ENCODE measurements around the gene ORM1. TPM values are rescaled to one million over a fixed set of nuclear protein-coding genes. Genes with fewer than 3 reads are reported as not detected.

Gene ORM1
- total RNA-seq, 1 experiment from 2014 or later: 4.4 TPM

DNA sequence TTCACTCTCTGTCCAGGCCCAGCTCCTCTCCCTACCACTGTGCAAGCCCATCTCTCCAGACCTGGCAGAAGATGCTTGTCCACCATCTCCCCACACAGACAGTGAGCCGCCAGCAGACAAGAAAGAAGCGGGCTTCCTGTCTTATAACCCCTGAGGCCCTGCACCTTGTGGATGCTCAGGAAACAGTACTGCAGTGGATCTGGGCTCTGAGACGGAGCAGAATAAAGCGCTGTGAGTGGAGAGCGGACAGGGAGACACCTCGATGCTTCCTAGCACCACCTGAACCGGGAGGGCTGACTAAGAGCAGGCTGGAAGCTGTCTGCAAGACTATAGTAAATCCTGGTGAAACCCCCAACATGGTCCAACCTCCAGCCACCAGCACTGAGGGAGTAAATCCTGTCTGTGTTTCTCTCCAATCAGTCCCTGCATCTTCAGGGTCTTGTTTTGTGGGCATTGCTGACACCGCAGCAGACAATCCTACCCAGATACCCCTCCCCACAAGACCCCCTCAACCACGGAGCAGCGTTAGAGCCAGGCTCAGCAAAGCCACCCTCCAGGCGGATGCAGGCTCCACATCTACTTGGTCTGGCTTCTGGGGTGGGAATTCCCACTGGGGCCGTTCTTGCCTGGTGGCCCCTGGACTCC, 25.5 kb downstream of the ORM1 start:
- peaks cover 14 to 20% of the 10 kb centered on the region in 2 experiments for H3K4me1 Mint-ChIP-seq
- no peaks in the 10 kb centered on the region for H3K79me2 ChIP-seq (ENCODE audit: insufficient read depth, low read length)
- no peak overlapping the region for H4K8ac ChIP-seq (replicated peaks; ENCODE audit: insufficient read length, low read depth, low read length)
- peak overlapping the region; percentile 48 for H4K91ac ChIP-seq (ENCODE audit: insufficient read length, low read depth, low read length)
- H3K23ac ChIP-seq (ENCODE audit: insufficient read length, low read depth, low read length): no peak overlapping the region
- H4K5ac ChIP-seq (ENCODE audit: insufficient read length, low read depth, low read length): no peak overlapping the region
- H3K23me2 ChIP-seq (ENCODE audit: insufficient read length, low read depth, low read length, poor library complexity, severe bottlenecking): no peaks in the 10 kb centered on the region
- peaks cover 42 to 79% (median 64%) of the 10 kb centered on the region in 3 experiments; a peak in 6 of 7 replicates for H3K36me3 Mint-ChIP-seq (ENCODE audit: insufficient read depth in 1 of 3, low read depth in 3 of 3)
- H3K27me3 ChIP-seq (ENCODE audit: insufficient read depth, low read length): no peaks in the 10 kb centered on the region
- no peaks in the 10 kb centered on the region for H4K20me1 ChIP-seq (ENCODE audit: control insufficient read depth, insufficient read depth, insufficient read length)
- H2BK15ac ChIP-seq (ENCODE audit: low read depth, low read length): no peak overlapping the region
- TF ChIP-seq, protein P1, sequence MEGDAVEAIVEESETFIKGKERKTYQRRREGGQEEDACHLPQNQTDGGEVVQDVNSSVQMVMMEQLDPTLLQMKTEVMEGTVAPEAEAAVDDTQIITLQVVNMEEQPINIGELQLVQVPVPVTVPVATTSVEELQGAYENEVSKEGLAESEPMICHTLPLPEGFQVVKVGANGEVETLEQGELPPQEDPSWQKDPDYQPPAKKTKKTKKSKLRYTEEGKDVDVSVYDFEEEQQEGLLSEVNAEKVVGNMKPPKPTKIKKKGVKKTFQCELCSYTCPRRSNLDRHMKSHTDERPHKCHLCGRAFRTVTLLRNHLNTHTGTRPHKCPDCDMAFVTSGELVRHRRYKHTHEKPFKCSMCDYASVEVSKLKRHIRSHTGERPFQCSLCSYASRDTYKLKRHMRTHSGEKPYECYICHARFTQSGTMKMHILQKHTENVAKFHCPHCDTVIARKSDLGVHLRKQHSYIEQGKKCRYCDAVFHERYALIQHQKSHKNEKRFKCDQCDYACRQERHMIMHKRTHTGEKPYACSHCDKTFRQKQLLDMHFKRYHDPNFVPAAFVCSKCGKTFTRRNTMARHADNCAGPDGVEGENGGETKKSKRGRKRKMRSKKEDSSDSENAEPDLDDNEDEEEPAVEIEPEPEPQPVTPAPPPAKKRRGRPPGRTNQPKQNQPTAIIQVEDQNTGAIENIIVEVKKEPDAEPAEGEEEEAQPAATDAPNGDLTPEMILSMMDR (conservative IDR thresholded peaks at IDR 0.05): no peak
- no peak overlapping the region for H2AFZ ChIP-seq (ENCODE audit: low read length)
- no peak overlapping the region for H3K4me3 Mint-ChIP-seq
- no peak overlapping the region for H3T11ph ChIP-seq (ENCODE audit: low read length)
- no peak overlapping the region for H2BK20ac ChIP-seq (ENCODE audit: low read depth, low read length, poor library complexity, severe bottlenecking)
- H3K14ac ChIP-seq (ENCODE audit: insufficient read depth, low read length): peak overlapping the region; percentile 16; the same call in 1 of the 2 replicates
- peak overlapping the region; percentile 54 to 98 (median 94); a peak in 4 of 7 replicates for H3K27ac Mint-ChIP-seq
- no peak overlapping the region for H2AK5ac ChIP-seq (ENCODE audit: insufficient read length, low read length)
- no peak overlapping the region for H3K27ac ChIP-seq (ENCODE audit: insufficient read length, low read depth, low read length)
- H3K4ac ChIP-seq (ENCODE audit: low read depth, low read length): no peak overlapping the region
- no CpG with 5 or more reads among the region's 12 CpGs for WGBS (ENCODE audit: extremely low coverage, insufficient read length, low lambda C conversion rate)
- H2BK120ac ChIP-seq (ENCODE audit: low read depth, low read length, poor library complexity, severe bottlenecking): no peak overlapping the region
- no peak overlapping the region for H3K9ac ChIP-seq (ENCODE audit: extremely low read depth, insufficient read length, low read length)
- H3K79me1 ChIP-seq (ENCODE audit: insufficient read depth, low read depth, low read length, poor library complexity, severe bottlenecking): no peaks in the 10 kb centered on the region
- no peaks in the 10 kb centered on the region for H3K9me3 Mint-ChIP-seq
- H3K27me3 Mint-ChIP-seq (ENCODE audit: low read depth): no peaks in the 10 kb centered on the region; the same call in 1 of the 2 replicates
- no peaks in the 10 kb centered on the region for H3K9me3 ChIP-seq (ENCODE audit: control insufficient read depth, low read depth, low read length)
- no peak overlapping the region for H2BK5ac ChIP-seq (ENCODE audit: insufficient read length, low read length)
- H3K4me1 ChIP-seq (ENCODE audit: insufficient read depth, low read length): peaks cover 4% of the 10 kb centered on the region
- no peak overlapping the region for H2BK12ac ChIP-seq (ENCODE audit: insufficient read length, low read depth, low read length)
- no peak overlapping the region for H3K4me2 ChIP-seq (ENCODE audit: insufficient read depth, insufficient read length, low read length)
- H3K56ac ChIP-seq (ENCODE audit: insufficient read length, low read depth, low read length): no peak overlapping the region
- H3K18ac ChIP-seq (ENCODE audit: insufficient read length, low read depth, low read length): peak overlapping the region; percentile 51
- DNase-seq: no peak
